GM10248 (cell line): ENCODE data around the gene PPP1R12C.

ENCODE experiments used
- CTCF ChIA-PET: fragments of 300-600 bp; sonication (Branson Sonifier 250); formaldehyde crosslinking; extraction: SDS; loops from one replicate; lab custom pipeline; 2021; ENCODE audit warnings: antibody characterized with exemption; lab: Yijun Ruan, JAX
- POLR2A ChIA-PET: fragments of 350-650 bp; sonication (Branson Sonifier 250); formaldehyde crosslinking; extraction: SDS; loops from one replicate; lab custom pipeline; 2020; ENCODE audit warnings: antibody characterized with exemption; lab: Yijun Ruan, JAX
- DNase-seq: peaks from one replicate; pipeline ENCODE4 v3.0.0; 2012; ENCODE audit errors: extremely low spot score
- CTCF ChIP-seq: IDR thresholded peaks from 2 replicates; pipeline ENCODE4 v1.5.1; 2012; ENCODE audit warnings: mild to moderate bottlenecking, low read depth; ENCODE audit errors: extremely low read depth, missing control alignments, control extremely low read depth

PPP1R12C gene

GRCh38 chr19:55046975-55047622, 70.3 kb downstream of the PPP1R12C start:
- no peak for TF ChIP-seq CTCF
- ChIA-PET CTCF (interaction anchor here (0.8 kb wide), 1 partner anchor 19 kb away, joined by 3 read pairs; no protein-coding TSS in a partner anchor), POLR2A (no interaction called here)
- DNase-seq, result no peak

GRCh38 chr19:55044771-55045716, 72.4 kb downstream of the PPP1R12C start:
- TF ChIP-seq CTCF, result no peak
- ChIA-PET CTCF (no interaction called here), POLR2A (no interaction called here)
- DNase-seq, result peak; percentile 6

- no peak for DNase-seq
- no peak for TF ChIP-seq CTCF
- ChIA-PET CTCF (no interaction called here), POLR2A (no interaction called here)
Measured at GRCh38 chr19:55044286-55044685, 73.2 kb downstream of the PPP1R12C start.

- TF ChIP-seq CTCF, result no peak
- no peak for DNase-seq
- ChIA-PET POLR2A (no interaction called here), CTCF (no interaction called here)
Measured at GRCh38 chr19:55042688-55043087, 74.7 kb downstream of the PPP1R12C start.

- ChIA-PET CTCF (no interaction called here), POLR2A (interaction anchor here (0.6 kb wide), 2 partner anchors 342 to 808 kb away, joined by 3 to 5 read pairs; no protein-coding TSS in a partner anchor)
- no peak for DNase-seq
- TF ChIP-seq CTCF, result no peak
Measured at GRCh38 chr19:55042344-55042678, 75.1 kb downstream of the PPP1R12C start.

GRCh38 chr19:55041627-55042343, 75.7 kb downstream of the PPP1R12C start:
- DNase-seq, result no peak
- no peak for TF ChIP-seq CTCF
- CTCF ChIA-PET, result no interaction called here
- POLR2A ChIA-PET, result interaction anchor here (0.6 kb wide), 2 partner anchors 342 to 807 kb away, joined by 3 to 5 read pairs; no protein-coding TSS in a partner anchor
